D721Med (cell line): ENCODE results near the gene OPN3.

Experiments
- DNase-seq: peaks from one replicate; pipeline ENCODE4 v3.0.0; 2011; ENCODE audit warnings: low spot score; ENCODE audit not compliant: insufficient read length
- FAIRE-seq: peaks from 2 replicates; lab custom pipeline; 2011; peaks lifted over from hg19 to GRCh38; lab: Jason Lieb, UNC
- CTCF ChIP-seq: IDR thresholded peaks from 2 replicates; pipeline ENCODE4 v1.5.1; 2012; ENCODE audit warnings: mild to moderate bottlenecking, control low read depth; ENCODE audit not compliant: insufficient read depth; ENCODE audit errors: missing control alignments

OPN3 gene

GRCh38 chr1:241611063-241611462 is 29.1 kb downstream of the OPN3 start:
- DNase-seq (peak; percentile 20), FAIRE-seq (peak; percentile 44)
- TF ChIP-seq CTCF = peak; percentile 94

- FAIRE-seq (no peak), DNase-seq (no peak)
- no peak for TF ChIP-seq CTCF
Observed at GRCh38 chr1:241610056-241610815, 29.9 kb downstream of the OPN3 start.

GRCh38 chr1:241608379-241609033 is 31.7 kb downstream of the OPN3 start:
- FAIRE-seq (no peak), DNase-seq (no peak)
- TF ChIP-seq CTCF = no peak

GRCh38 chr1:241607497-241607896 is 32.7 kb downstream of the OPN3 start:
- FAIRE-seq (no peak), DNase-seq (no peak)
- no peak for TF ChIP-seq CTCF

GRCh38 chr1:241606544-241606943 is 33.6 kb downstream of the OPN3 start:
- DNase-seq (no peak), FAIRE-seq (no peak)
- TF ChIP-seq CTCF = no peak

- FAIRE-seq (no peak), DNase-seq (no peak)
- no peak for TF ChIP-seq CTCF
Observed at GRCh38 chr1:241605146-241605805, 34.9 kb downstream of the OPN3 start.
